ENCODE data around the gene NIM1K. TPM values are rescaled to one million over a fixed set of nuclear protein-coding genes. Genes with fewer than 3 reads are reported as not detected.

Gene NIM1K
- polyA plus RNA-seq, 1 of the 3 experiments (the other 2 are of a cell fraction) = 0.16 TPM

GRCh38 chr5:43213951-43214350, 21.9 kb downstream of the NIM1K start:
- H3F3A ChIP-seq (replicated peaks; ENCODE audit: insufficient read depth) = no peaks in the 10 kb centered on the region
- no peaks in the 10 kb centered on the region for H3K4me1 ChIP-seq (ENCODE audit: control insufficient read depth in 1 of 2, insufficient read depth in 2 of 2, low read depth in 1 of 2, low read length in 1 of 2)
- no peak overlapping the region for H3K4me2 ChIP-seq
- no peak overlapping the region for H3K9ac ChIP-seq
- no peaks in the 10 kb centered on the region for H3K9me3 ChIP-seq
- no peak for DNase-seq
- H3K4me3 ChIP-seq (ENCODE audit: low read depth in 2 of 2, low read length in 1 of 2) = no peak overlapping the region
- peaks cover 4% of the 10 kb centered on the region; the same call in 1 of the 2 replicates for H3K27me3 ChIP-seq (ENCODE audit: insufficient read depth)
- 31% methylated on average over 2 of the region's 2 CpGs for WGBS (ENCODE audit: low lambda C conversion rate)
- H3K27ac ChIP-seq (ENCODE audit: low read depth in 2 of 2, low read length in 1 of 2) = no peak overlapping the region
- H2AFZ ChIP-seq (ENCODE audit: low read depth) = no peak overlapping the region
- H3K79me2 ChIP-seq (ENCODE audit: insufficient read depth) = no peaks in the 10 kb centered on the region
- H3K36me3 ChIP-seq (replicated peaks in 1 of 2; ENCODE audit: control insufficient read depth in 1 of 2, insufficient read depth in 2 of 2, low read length in 1 of 2) = no peaks in the 10 kb centered on the region
- ChIA-PET CTCF (interaction anchor here (1.2 kb wide), 1 partner anchor 13 kb away, joined by 3 read pairs; no protein-coding TSS in a partner anchor), POLR2A (no interaction called here)
- no peaks in the 10 kb centered on the region for H3K9me2 ChIP-seq
- no peak for TF ChIP-seq EP300 (IDR thresholded peaks at IDR 0.05; ENCODE audit: borderline replicate concordance in 1 of 2, low read depth in 1 of 2, low read length in 1 of 2)
- TF ChIP-seq MAX (IDR thresholded peaks at IDR 0.05; ENCODE audit: low read depth) = no peak
- TF ChIP-seq FOXJ3 (CRISPR knock-in tag; IDR thresholded peaks at IDR 0.05) = no peak
- no peak for TF ChIP-seq RCOR1 (IDR thresholded peaks at IDR 0.05; ENCODE audit: low read length)
- TF ChIP-seq RAD21 (IDR thresholded peaks at IDR 0.05; ENCODE audit: low read length) = no peak
- no peak for TF ChIP-seq YY1 (IDR thresholded peaks at IDR 0.05; ENCODE audit: low read depth)
- no peak for TF ChIP-seq CTCF (IDR thresholded peaks at IDR 0.05)
- TF ChIP-seq GABPA (IDR thresholded peaks at IDR 0.05; ENCODE audit: low read depth) = no peak
- TF ChIP-seq GATA2 (CRISPR knock-in tag; IDR thresholded peaks at IDR 0.05) = no peak
- TF ChIP-seq SIN3A (IDR thresholded peaks at IDR 0.05; ENCODE audit: borderline replicate concordance, low read depth, low read length) = no peak
- TF ChIP-seq MEF2A (IDR thresholded peaks at IDR 0.05; ENCODE audit: borderline replicate concordance, low read depth) = no peak
- no peak for TF ChIP-seq TAF1 (IDR thresholded peaks at IDR 0.05; ENCODE audit: borderline replicate concordance, low read depth, low read length)
- TF ChIP-seq FOSL2 (IDR thresholded peaks at IDR 0.05; ENCODE audit: borderline replicate concordance, low read depth) = no peak
- TF ChIP-seq RFX5 (IDR thresholded peaks at IDR 0.05; ENCODE audit: low read length) = no peak
- no peak for TF ChIP-seq CHD2 (IDR thresholded peaks at IDR 0.05; ENCODE audit: low read length, partially characterized antibody)
- H4K20me1 ChIP-seq (ENCODE audit: insufficient read depth) = no peaks in the 10 kb centered on the region

GRCh38 chr5:43215073-43215631, 23.1 kb downstream of the NIM1K start:
- ChIA-PET POLR2A (no interaction called here), CTCF (interaction anchor here (0.8 to 1.2 kb wide), 2 partner anchors 13 to 17 kb away, joined by 3 to 4 read pairs; no protein-coding TSS in a partner anchor)
- Histone ChIP-seq H3K4me3 (ENCODE audit: low read depth in 2 of 2, low read length in 1 of 2) (no peak overlapping the region), H3K4me1 (ENCODE audit: control insufficient read depth in 1 of 2, insufficient read depth in 2 of 2, low read depth in 1 of 2, low read length in 1 of 2) (no peaks in the 10 kb centered on the region), H2AFZ (ENCODE audit: low read depth) (no peak overlapping the region), H3K36me3 (replicated peaks in 1 of 2; ENCODE audit: control insufficient read depth in 1 of 2, insufficient read depth in 2 of 2, low read length in 1 of 2) (no peaks in the 10 kb centered on the region), H3F3A (replicated peaks; ENCODE audit: insufficient read depth) (no peaks in the 10 kb centered on the region), H3K9me3 (no peaks in the 10 kb centered on the region), H3K27ac (ENCODE audit: low read depth in 2 of 2, low read length in 1 of 2) (no peak overlapping the region), H4K20me1 (ENCODE audit: insufficient read depth) (no peaks in the 10 kb centered on the region), H3K27me3 (ENCODE audit: insufficient read depth) (peaks cover 3% of the 10 kb centered on the region; the same call in 1 of the 2 replicates), H3K79me2 (ENCODE audit: insufficient read depth) (no peaks in the 10 kb centered on the region), H3K9me2 (no peaks in the 10 kb centered on the region), H3K4me2 (no peak overlapping the region), H3K9ac (no peak overlapping the region)
- DNase-seq = no peak
- TF ChIP-seq RCOR1 (IDR thresholded peaks at IDR 0.05; ENCODE audit: low read length) (no peak), TEAD4 (IDR thresholded peaks at IDR 0.05; ENCODE audit: borderline replicate concordance, insufficient read depth) (no peak), ELF1 (IDR thresholded peaks at IDR 0.05) (no peak), NFIC (IDR thresholded peaks at IDR 0.05; ENCODE audit: borderline replicate concordance) (no peak), CTCF (IDR thresholded peaks at IDR 0.05) (no peak), POLR2AphosphoS5 (IDR thresholded peaks at IDR 0.05; ENCODE audit: low read depth, low read length) (no peak), JUND (IDR thresholded peaks at IDR 0.05) (no peak), GABPA (IDR thresholded peaks at IDR 0.05; ENCODE audit: low read depth) (no peak), GATA2 (CRISPR knock-in tag; IDR thresholded peaks at IDR 0.05) (no peak), TCF12 (IDR thresholded peaks at IDR 0.05) (no peak), NRF1 (IDR thresholded peaks at IDR 0.05; ENCODE audit: low read depth, low read length) (no peak), CHD2 (IDR thresholded peaks at IDR 0.05; ENCODE audit: low read length, partially characterized antibody) (no peak)
- TF ChIP-seq, protein P1, sequence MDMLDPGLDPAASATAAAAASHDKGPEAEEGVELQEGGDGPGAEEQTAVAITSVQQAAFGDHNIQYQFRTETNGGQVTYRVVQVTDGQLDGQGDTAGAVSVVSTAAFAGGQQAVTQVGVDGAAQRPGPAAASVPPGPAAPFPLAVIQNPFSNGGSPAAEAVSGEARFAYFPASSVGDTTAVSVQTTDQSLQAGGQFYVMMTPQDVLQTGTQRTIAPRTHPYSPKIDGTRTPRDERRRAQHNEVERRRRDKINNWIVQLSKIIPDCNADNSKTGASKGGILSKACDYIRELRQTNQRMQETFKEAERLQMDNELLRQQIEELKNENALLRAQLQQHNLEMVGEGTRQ (IDR thresholded peaks at IDR 0.05; ENCODE audit: borderline replicate concordance, low read depth, low read length) = no peak
- TF ChIP-seq, protein P2, sequence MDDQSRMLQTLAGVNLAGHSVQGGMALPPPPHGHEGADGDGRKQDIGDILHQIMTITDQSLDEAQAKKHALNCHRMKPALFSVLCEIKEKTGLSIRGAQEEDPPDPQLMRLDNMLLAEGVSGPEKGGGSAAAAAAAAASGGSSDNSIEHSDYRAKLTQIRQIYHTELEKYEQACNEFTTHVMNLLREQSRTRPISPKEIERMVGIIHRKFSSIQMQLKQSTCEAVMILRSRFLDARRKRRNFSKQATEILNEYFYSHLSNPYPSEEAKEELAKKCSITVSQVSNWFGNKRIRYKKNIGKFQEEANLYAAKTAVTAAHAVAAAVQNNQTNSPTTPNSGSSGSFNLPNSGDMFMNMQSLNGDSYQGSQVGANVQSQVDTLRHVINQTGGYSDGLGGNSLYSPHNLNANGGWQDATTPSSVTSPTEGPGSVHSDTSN (IDR thresholded peaks at IDR 0.05) = no peak
- 82% methylated on average over 11 of the region's 11 CpGs for WGBS (ENCODE audit: low lambda C conversion rate)
